H1 (cell line): Measurements from ENCODE around the gene MAPT. TPM values are rescaled to one million over a fixed set of nuclear protein-coding genes. Genes with fewer than 3 reads are reported as not detected.

Source experiments
- CTCF ChIA-PET: fragments of 300-600 bp; sonication (Branson Sonifier 250); formaldehyde crosslinking; loops from one replicate; lab custom pipeline; 2021; ENCODE audit not compliant: partially characterized antibody; lab: Charles Lee
- POLR2A ChIA-PET: fragments of 300-600 bp; sonication (Branson Sonifier 250); formaldehyde crosslinking; loops from one replicate; lab custom pipeline; 2021; ENCODE audit warnings: inconsistent platforms; ENCODE audit not compliant: partially characterized antibody; lab: Charles Lee
- DNase-seq, 2 experiments: peaks; one replicate each; pipeline versions ENCODE4 v3.0.0 to v3.0.0-alpha.2; 2010 to 2022; ENCODE audit warnings: low spot score in 2 of 2, low read depth in 1 of 2, mixed read lengths in 1 of 2
- FAIRE-seq: peaks from 2 replicates; lab custom pipeline; 2011; peaks lifted over from hg19 to GRCh38; lab: Jason Lieb, UNC
- H2AFZ ChIP-seq: 2 replicates; pipeline ENCODE4 v1.8.1; 2012; ENCODE audit warnings: low read length, inconsistent platforms
- H2AK5ac ChIP-seq: 2 replicates; pipeline ENCODE4 v1.6.1; 2013; ENCODE audit warnings: low read depth, low read length
- H2BK120ac ChIP-seq: replicated peaks from 2 replicates; pipeline ENCODE3; 2013; ENCODE audit warnings: low read depth, low read length, inconsistent platforms
- H2BK12ac ChIP-seq: 2 replicates; pipeline ENCODE4 v1.6.1; 2013; ENCODE audit warnings: low read depth, low read length
- H2BK15ac ChIP-seq: 2 replicates; pipeline ENCODE4 v1.6.1; 2013; ENCODE audit warnings: low read length
- H2BK20ac ChIP-seq: 2 replicates; pipeline ENCODE4 v1.6.1; 2013; ENCODE audit warnings: low read length
- H2BK5ac ChIP-seq: 2 replicates; pipeline ENCODE4 v1.6.1; 2013; ENCODE audit warnings: low read depth, low read length
- H3K14ac ChIP-seq: 2 replicates; pipeline ENCODE4 v1.6.1; 2013; ENCODE audit warnings: inconsistent platforms; ENCODE audit not compliant: insufficient read length
- H3K18ac ChIP-seq: 2 replicates; pipeline ENCODE4 v1.6.1; 2013; ENCODE audit warnings: low read length; ENCODE audit errors: extremely low read depth
- H3K23ac ChIP-seq: 2 replicates; pipeline ENCODE4 v1.6.1; 2013; ENCODE audit warnings: inconsistent platforms; ENCODE audit not compliant: insufficient read length
- H3K23me2 ChIP-seq: 2 replicates; pipeline ENCODE4 v1.6.1; 2013; ENCODE audit warnings: low read depth, low read length
- H3K27ac ChIP-seq: 2 replicates; pipeline ENCODE4 v1.6.1; 2011; ENCODE audit warnings: low read depth, low read length, inconsistent platforms
- H3K27me3 ChIP-seq, 4 experiments: replicated peaks in 1 of 4; 1 replicate in 1 of 4; 2 replicates in 3 of 4; pipeline versions ENCODE4 v1.6.1 to v1.8.1; 2011 to 2013; ENCODE audit warnings: low read length in 3 of 4, mild to moderate bottlenecking in 3 of 4, inconsistent platforms in 2 of 4, mixed read lengths in 2 of 4, moderate library complexity in 1 of 4; ENCODE audit not compliant: control insufficient read depth in 3 of 4, insufficient read depth in 3 of 4; ENCODE audit errors: extremely low read depth in 1 of 4
- H3K36me3 ChIP-seq, 4 experiments: 2 replicates each; pipeline versions ENCODE4 v1.6.1 to v1.8.1; 2011 to 2013; ENCODE audit warnings: mild to moderate bottlenecking in 4 of 4, low read length in 3 of 4, moderate library complexity in 2 of 4, control low read depth in 1 of 4, inconsistent platforms in 1 of 4; ENCODE audit not compliant: insufficient read depth in 4 of 4, control insufficient read depth in 2 of 4
- H3K4ac ChIP-seq: replicated peaks from 2 replicates; pipeline ENCODE3; 2013; ENCODE audit warnings: low read length, low read depth, mixed read lengths, inconsistent platforms; ENCODE audit not compliant: insufficient read length
- H3K4me1 ChIP-seq, 4 experiments: replicated peaks in 1 of 4; 1 replicate in 1 of 4; 2 replicates in 3 of 4; pipeline versions ENCODE4 v1.6.1 to v1.8.1; 2011 to 2013; ENCODE audit warnings: low read length in 3 of 4, inconsistent platforms in 2 of 4, mixed read lengths in 1 of 4; ENCODE audit not compliant: insufficient read depth in 4 of 4, control insufficient read depth in 3 of 4
- H3K4me2 ChIP-seq, 2 experiments: 2 replicates each; pipeline versions ENCODE4 v1.6.1 to v1.8.1; 2011 to 2013; ENCODE audit warnings: low read depth in 2 of 2, low read length in 2 of 2, control low read depth in 1 of 2, inconsistent platforms in 1 of 2, mild to moderate bottlenecking in 1 of 2; ENCODE audit not compliant: insufficient read depth in 1 of 2
- H3K4me3 ChIP-seq, 4 experiments: fragments of 200-600, 300-600 bp in 1 of 4; sonication (generic), shearing (Covaris generic), sonication (Bioruptor Twin) in 1 of 4; 2 replicates each; pipeline versions ENCODE4 v1.5.1 to v1.8.1; 2011 to 2016; ENCODE audit warnings: low read length in 4 of 4, low read depth in 3 of 4, control low read depth in 2 of 4, inconsistent platforms in 2 of 4, mild to moderate bottlenecking in 2 of 4, mixed read lengths in 1 of 4, moderate library complexity in 1 of 4; ENCODE audit not compliant: insufficient read depth in 2 of 4; ENCODE audit errors: extremely low read depth in 1 of 4
- H3K56ac ChIP-seq: replicated peaks from 2 replicates; pipeline ENCODE3; 2013; ENCODE audit warnings: low read depth, mild to moderate bottlenecking, mixed read lengths, low read length, inconsistent platforms; ENCODE audit not compliant: insufficient read length
- H3K79me1 ChIP-seq: 2 replicates; pipeline ENCODE4 v1.6.1; 2013; ENCODE audit warnings: low read depth, low read length, control low read depth
- H3K79me2 ChIP-seq, 2 experiments: 2 replicates each; pipeline versions ENCODE4 v1.6.1 to v1.8.1; 2012 to 2013; ENCODE audit warnings: low read length in 2 of 2, mild to moderate bottlenecking in 2 of 2, inconsistent platforms in 1 of 2; ENCODE audit not compliant: insufficient read depth in 2 of 2, control insufficient read depth in 1 of 2
- H3K9ac ChIP-seq, 4 experiments: replicated peaks in 1 of 4; 1 replicate in 1 of 4; 2 replicates in 3 of 4; pipeline versions ENCODE4 v1.6.1 to v1.8.1; 2011 to 2013; ENCODE audit warnings: low read depth in 3 of 4, low read length in 3 of 4, control low read depth in 2 of 4, mild to moderate bottlenecking in 2 of 4, moderate library complexity in 2 of 4, inconsistent platforms in 1 of 4; ENCODE audit errors: extremely low read depth in 1 of 4
- H3K9me3 ChIP-seq, 2 experiments: 2 replicates each; pipeline versions ENCODE4 v1.6.1 to v1.8.1; 2012 to 2013; ENCODE audit warnings: mild to moderate bottlenecking in 2 of 2, moderate library complexity in 2 of 2, control low read depth in 1 of 2, inconsistent platforms in 1 of 2, low read depth in 1 of 2, low read length in 1 of 2, mixed read lengths in 1 of 2; ENCODE audit not compliant: insufficient read depth in 2 of 2
- H4K20me1 ChIP-seq, 2 experiments: replicated peaks in 1 of 2; 2 replicates each; pipeline versions ENCODE3 to v1.8.1; 2011 to 2013; ENCODE audit warnings: inconsistent platforms in 2 of 2, low read length in 2 of 2, mild to moderate bottlenecking in 1 of 2; ENCODE audit not compliant: insufficient read depth in 2 of 2, control insufficient read depth in 1 of 2
- H4K5ac ChIP-seq: 2 replicates; pipeline ENCODE4 v1.6.1; 2013; ENCODE audit warnings: low read length, low read depth, mixed read lengths, inconsistent platforms; ENCODE audit not compliant: insufficient read length
- H4K8ac ChIP-seq: 2 replicates; pipeline ENCODE4 v1.8.0; 2013; ENCODE audit warnings: mild to moderate bottlenecking, moderate library complexity, low read length, inconsistent platforms; ENCODE audit not compliant: insufficient read depth; ENCODE audit errors: extremely low read depth
- H4K91ac ChIP-seq: replicated peaks from 2 replicates; pipeline ENCODE3; 2013; ENCODE audit warnings: low read length, mixed read lengths, inconsistent platforms; ENCODE audit not compliant: insufficient read length
- CEBPB ChIP-seq: IDR thresholded peaks from 2 replicates; pipeline ENCODE4 v1.6.1; 2012; ENCODE audit warnings: low read depth, low read length
- EGR1 ChIP-seq: IDR thresholded peaks from 2 replicates; pipeline ENCODE4 v1.6.1; 2011; ENCODE audit warnings: low read depth, low read length, borderline replicate concordance
- EP300 ChIP-seq, 2 experiments: IDR thresholded peaks; 1 replicate in 1 of 2; 2 replicates in 1 of 2; pipeline ENCODE4 v1.6.1; 2011 to 2012; ENCODE audit warnings: low read depth in 2 of 2, low read length in 2 of 2, mild to moderate bottlenecking in 2 of 2, borderline replicate concordance in 1 of 2, inconsistent platforms in 1 of 2, moderate library complexity in 1 of 2
- FOSL1 ChIP-seq: IDR thresholded peaks from 2 replicates; pipeline ENCODE4 v1.6.1; 2011; ENCODE audit warnings: mild to moderate bottlenecking, low read depth, low read length, moderate library complexity; ENCODE audit not compliant: insufficient read depth
- GABPA ChIP-seq: IDR thresholded peaks from 2 replicates; pipeline ENCODE4 v1.6.1; 2011; ENCODE audit warnings: mild to moderate bottlenecking, low read length, moderate library complexity, borderline replicate concordance; ENCODE audit not compliant: insufficient read depth
- GTF2F1 ChIP-seq: IDR thresholded peaks from 2 replicates; pipeline ENCODE4 v1.6.1; 2012; ENCODE audit warnings: low read depth, low read length, improper control_type of control experiment, borderline replicate concordance
- NANOG ChIP-seq: IDR thresholded peaks from 2 replicates; pipeline ENCODE4 v1.6.1; 2011; ENCODE audit warnings: low read length, low read depth, mild to moderate bottlenecking, inconsistent platforms; ENCODE audit not compliant: insufficient read depth, poor library complexity, severe bottlenecking
- SIRT6 ChIP-seq: IDR thresholded peaks from one replicate; pipeline ENCODE4 v1.7.1; 2012; ENCODE audit warnings: low read length, inconsistent platforms
- TAF1 ChIP-seq: IDR thresholded peaks from 2 replicates; pipeline ENCODE4 v1.6.1; 2011; ENCODE audit warnings: mild to moderate bottlenecking, low read depth, low read length
- TAF7 ChIP-seq: optimal IDR thresholded peaks from 2 replicates; pipeline ENCODE3; 2011; ENCODE audit warnings: low read depth, mild to moderate bottlenecking, inconsistent platforms, low read length, moderate library complexity, borderline replicate concordance
- WGBS, 2 experiments: shearing (Covaris generic) in 1 of 2; methylation state at CpG; one replicate each; pipeline versions ENCODE4 v1.1.6 to v1.1.7; 2013 to 2015; ENCODE audit warnings: low lambda C conversion rate in 2 of 2, mixed read lengths in 2 of 2, inconsistent platforms in 1 of 2, low coverage in 1 of 2, missing lambda C conversion rate in 1 of 2; ENCODE audit not compliant: insufficient replicate concordance in 2 of 2, insufficient coverage in 1 of 2, insufficient read length in 1 of 2; ENCODE audit errors: extremely low coverage in 1 of 2, missing lambda C conversion rate in 1 of 2; 5-methylcytosine and 5-hydroxymethylcytosine counted together
- polyA plus RNA-seq, 7 experiments: library from polyadenylated mRNA; depleted of rRNA in 3 of 7; stranded (reverse) in 5 of 7; unstranded in 2 of 7; fragments of >200 nt in 5 of 7; fragments of 200-250 nt in 2 of 7; gene quantifications; 1 replicate in 5 of 7; 2 replicates in 1 of 7; 4 replicates in 1 of 7; pipeline versions ENCODE4 v1.2.1 to v1.2.3, GENCODE V29; 2011 to 2013; ENCODE audit warnings: missing spikeins in 2 of 7, mixed read lengths in 2 of 7
- total RNA-seq: library from RNA; stranded (reverse); fragmentation: NEBNext Ultra II Directional; extraction: Animal tissue kit (Norgen Biotek cat#: 25700); gene quantifications from 2 replicates; pipeline ENCODE4 v1.2.1, GENCODE V29; 2021

The MAPT gene
- total and polyA plus RNA-seq, 2 of the 8 experiments (the other 6 are each of a cell fraction or from before 2014, with no cell fraction given) = 0.54 to 1.7 TPM

GRCh38 chr17:45850468-45850867 lies 43.9 kb upstream of the MAPT start:
- no peak overlapping the region for H2AK5ac ChIP-seq
- DNase-seq = no peak
- FAIRE-seq = no peak
- H3K14ac ChIP-seq = no peak overlapping the region
- H2BK5ac ChIP-seq = no peak overlapping the region
- H2BK12ac ChIP-seq = no peak overlapping the region
- no peaks in the 10 kb centered on the region for H3K23me2 ChIP-seq
- H3K27me3 ChIP-seq = peaks cover 0 to 4% (median 0%) of the 10 kb centered on the region in 4 experiments; a peak in 2 of 7 replicates
- no peak overlapping the region for H3K27ac ChIP-seq
- H3K18ac ChIP-seq = no peak overlapping the region
- H4K20me1 ChIP-seq = peaks cover 0 to 2% of the 10 kb centered on the region in 2 experiments
- no peak overlapping the region for H3K4me3 ChIP-seq
- no peak overlapping the region for H2BK120ac ChIP-seq
- H3K79me1 ChIP-seq = no peaks in the 10 kb centered on the region
- POLR2A ChIA-PET = no interaction called here
- H3K79me2 ChIP-seq = no peaks in the 10 kb centered on the region
- no peak overlapping the region for H3K9ac ChIP-seq
- 0 out of 7 replicates have a peak, but pooled peaks cover 0 to 3% (median 0%) of the 10 kb centered on the region in 4 experiments for H3K4me1 ChIP-seq
- no peak overlapping the region for H4K91ac ChIP-seq
- no peak overlapping the region for H2BK15ac ChIP-seq
- no peaks in the 10 kb centered on the region for H3K36me3 ChIP-seq
- 94% methylated on average over 5 of the region's 5 CpGs; no CpG with 5 or more reads in 1 of the 2 experiments for WGBS, 2 experiments
- CTCF ChIA-PET = interaction anchor here (0.7 to 8.1 kb wide), 14 partner anchors 9 to 209 kb away, joined by 3 to 137 read pairs (median 12); partner anchors contain the start of gene CRHR1
- H3K4ac ChIP-seq = no peak overlapping the region
- no peaks in the 10 kb centered on the region for H3K9me3 ChIP-seq
- H4K5ac ChIP-seq = no peak overlapping the region
- no peak overlapping the region for H3K23ac ChIP-seq
- no peak overlapping the region for H3K4me2 ChIP-seq
- no peak overlapping the region for H3K56ac ChIP-seq
- H2AFZ ChIP-seq = no peak overlapping the region
- TF ChIP-seq NANOG = no peak
- TF ChIP-seq GABPA = no peak
- no peak for TF ChIP-seq TAF7
- no peak for TF ChIP-seq GTF2F1
- TF ChIP-seq FOSL1 = no peak
- no peak for TF ChIP-seq TAF1
- no peak for TF ChIP-seq EP300 (IDR thresholded peaks at IDR 0.05; ENCODE audit: borderline replicate concordance in 1 of 2, low read depth in 2 of 2, low read length in 2 of 2)
- no peak for TF ChIP-seq SIRT6
- TF ChIP-seq EGR1 = no peak
- no peak for TF ChIP-seq CEBPB
- H2BK20ac ChIP-seq = no peak overlapping the region
- H4K8ac ChIP-seq = no peak overlapping the region
